HEK293 (cell line): ENCODE results near the gene TRAPPC4.
"Not testable (repeated sequence)": the region's sequence is repeated elsewhere in the genome, so short reads cannot be mapped to it uniquely, and the experiment has no call there.

Experiments
- CTCF ChIA-PET: fragments of 350-600 bp; formaldehyde crosslinking; extraction: SDS; loops from one replicate; lab custom pipeline; 2021; ENCODE audit warnings: antibody characterized with exemption; lab: Yijun Ruan, JAX
- POLR2A ChIA-PET: fragments of 300-600 bp; formaldehyde crosslinking; extraction: SDS; loops from one replicate; lab custom pipeline; 2020; ENCODE audit warnings: antibody characterized with exemption, inconsistent platforms; lab: Yijun Ruan, JAX
- H3K27ac ChIP-seq: fragments of 200-500 bp; sonication (Bioruptor generic); 2 replicates; pipeline ENCODE4 v1.5.1; 2014; ENCODE audit warnings: low read depth, low read length, control low read depth, inconsistent platforms; ENCODE audit errors: extremely low read depth
- H3K36me3 ChIP-seq, 2 experiments: fragments of 200-500 bp in 1 of 2; sonication (Bioruptor generic) in 1 of 2; 1 replicate in 1 of 2; 2 replicates in 1 of 2; pipeline ENCODE4 v1.5.1; 2014 to 2017; ENCODE audit warnings: inconsistent platforms in 2 of 2, low read length in 2 of 2; ENCODE audit not compliant: control insufficient read depth in 2 of 2, insufficient read depth in 1 of 2
- H3K4me1 ChIP-seq: fragments of 200-500 bp; sonication (Bioruptor generic); 2 replicates; pipeline ENCODE4 v1.5.1; 2014; ENCODE audit warnings: mild to moderate bottlenecking, low read length, inconsistent platforms; ENCODE audit not compliant: control insufficient read depth, insufficient read depth
- H3K4me3 ChIP-seq: 2 replicates; pipeline ENCODE4 v1.5.1; 2011; ENCODE audit warnings: low read depth, mild to moderate bottlenecking, control low read depth, low read length, moderate library complexity
- H3K9me3 ChIP-seq: fragments of 200-500 bp; sonication (Bioruptor generic); 2 replicates; pipeline ENCODE4 v1.5.1; 2014; ENCODE audit warnings: low read depth, low read length, inconsistent platforms; ENCODE audit not compliant: control insufficient read depth, insufficient read depth
- BCL11B ChIP-seq: fragments of 450-650 bp; formaldehyde crosslinking; IDR thresholded peaks from 2 replicates; pipeline ENCODE4 v1.5.1; 2016; ENCODE audit warnings: low read depth, missing biosample characterization, missing genetic modification characterization
- GLIS2 ChIP-seq: fragments of 450-650 bp; formaldehyde crosslinking; IDR thresholded peaks from 2 replicates; pipeline ENCODE4 v1.5.1; 2016; ENCODE audit warnings: missing biosample characterization, missing genetic modification characterization
- KLF8 ChIP-seq: fragments of 450-650 bp; formaldehyde crosslinking; IDR thresholded peaks from 2 replicates; pipeline ENCODE4 v1.5.1; 2016; ENCODE audit warnings: missing biosample characterization, missing genetic modification characterization
- PBX3 ChIP-seq: sonication (generic); formaldehyde crosslinking; IDR thresholded peaks from 2 replicates; pipeline ENCODE4 v1.8.1; 2022; ENCODE audit warnings: mild to moderate bottlenecking, moderate library complexity, missing genetic modification reagents
- SCRT2 ChIP-seq: fragments of 450-650 bp; formaldehyde crosslinking; IDR thresholded peaks from 2 replicates; pipeline ENCODE4 v1.5.1; 2016; ENCODE audit warnings: missing biosample characterization, missing genetic modification characterization
- SETDB1 ChIP-seq: IDR thresholded peaks from one replicate; pipeline ENCODE4 v1.6.1; 2017; ENCODE audit warnings: mild to moderate bottlenecking, low read length, moderate library complexity, mixed read lengths; ENCODE audit not compliant: insufficient read length
- SP2 ChIP-seq: fragments of 450-650 bp; formaldehyde crosslinking; IDR thresholded peaks from 2 replicates; pipeline ENCODE4 v1.5.1; 2016; ENCODE audit warnings: missing biosample characterization, missing genetic modification characterization
- WT1 ChIP-seq: fragments of 450-650 bp; formaldehyde crosslinking; IDR thresholded peaks from 2 replicates; pipeline ENCODE4 v1.5.1; 2016; ENCODE audit warnings: missing biosample characterization, missing genetic modification characterization
- ZBTB49 ChIP-seq: fragments of 450-650 bp; formaldehyde crosslinking; IDR thresholded peaks from 2 replicates; pipeline ENCODE4 v1.5.1; 2016; ENCODE audit warnings: missing biosample characterization, missing genetic modification characterization, low read depth
- ZEB2 ChIP-seq: fragments of 450-650 bp; formaldehyde crosslinking; IDR thresholded peaks from 2 replicates; pipeline ENCODE4 v1.5.1; 2016; ENCODE audit warnings: missing biosample characterization, missing genetic modification characterization
- ZNF292 ChIP-seq: fragments of 450-650 bp; formaldehyde crosslinking; IDR thresholded peaks from 2 replicates; pipeline ENCODE4 v1.5.1; 2016; ENCODE audit warnings: low read depth, missing biosample characterization, missing genetic modification characterization, borderline replicate concordance
- ZNF311 ChIP-seq: fragments of 450-650 bp; formaldehyde crosslinking; IDR thresholded peaks from 2 replicates; pipeline ENCODE4 v1.5.1; 2017; ENCODE audit warnings: missing biosample characterization, missing genetic modification characterization, borderline replicate concordance
- ZNF48 ChIP-seq: fragments of 450-650 bp; formaldehyde crosslinking; IDR thresholded peaks from 2 replicates; pipeline ENCODE4 v1.5.1; 2016; ENCODE audit warnings: missing biosample characterization, missing genetic modification characterization
- ZNF501 ChIP-seq: fragments of 450-650 bp; formaldehyde crosslinking; IDR thresholded peaks from 2 replicates; pipeline ENCODE4 v1.5.1; 2016; ENCODE audit warnings: missing biosample characterization, missing genetic modification characterization
- ZNF555 ChIP-seq: fragments of 450-650 bp; formaldehyde crosslinking; conservative IDR thresholded peaks from 2 replicates; pipeline ENCODE4 v1.5.1; 2017; ENCODE audit warnings: missing biosample characterization, mild to moderate bottlenecking, missing genetic modification characterization, inconsistent platforms
- ZNF561 ChIP-seq: fragments of 450-650 bp; IDR thresholded peaks from 2 replicates; pipeline ENCODE4 v1.5.1; 2018; ENCODE audit warnings: missing biosample characterization, missing genetic modification characterization, borderline replicate concordance
- ZXDB ChIP-seq: fragments of 450-650 bp; formaldehyde crosslinking; IDR thresholded peaks from 2 replicates; pipeline ENCODE4 v1.5.1; 2016; ENCODE audit warnings: missing biosample characterization, missing genetic modification characterization
- TF ChIP-seq, protein P1 (sequence below): fragments of 450-650 bp; formaldehyde crosslinking; IDR thresholded peaks from 2 replicates; pipeline ENCODE4 v1.5.1; 2016; ENCODE audit warnings: missing biosample characterization, missing genetic modification characterization
- TF ChIP-seq, protein P2 (sequence below): fragments of 450-650 bp; formaldehyde crosslinking; IDR thresholded peaks from 2 replicates; pipeline ENCODE4 v1.5.1; 2016; ENCODE audit warnings: missing biosample characterization, missing genetic modification characterization

Gene TRAPPC4

GRCh38 chr11:118988280-118988679 lies 30.3 kb upstream of the TRAPPC4 start (continued):
- no peak for TF ChIP-seq ZXDB (tag by site-specific recombination)

GRCh38 chr11:118991486-118992038 lies 27.0 kb upstream of the TRAPPC4 start:
- H3K9me3 ChIP-seq, H3K4me3 ChIP-seq, H3K36me3 ChIP-seq, H3K4me1 ChIP-seq, POLR2A ChIA-PET, H3K27ac ChIP-seq, CTCF ChIA-PET: not testable (repeated sequence)

- peak overlapping the region; percentile 94 for H3K4me3 ChIP-seq
- POLR2A ChIA-PET = interaction anchor here (0.6 to 1.6 kb wide), 17 partner anchors 8 to 386 kb away, joined by 3 to 15 read pairs (median 3); partner anchors contain the start of genes HINFP, HMBS, RPS25 and TRAPPC4
Measured at GRCh38 chr11:118996926-118997626, 21.5 kb upstream of the TRAPPC4 start.

GRCh38 chr11:118997627-118998387 lies 20.8 kb upstream of the TRAPPC4 start, which contains the start of gene CENATAC:
Gene CENATAC (plus strand): TSS chr11:118998138. CDS start chr11:118998198, 60 bp downstream.
- ChIA-PET POLR2A (interaction anchor here (0.6 to 1.9 kb wide), 19 partner anchors 8 to 386 kb away, joined by 3 to 15 read pairs (median 3); partner anchors contain the start of genes HINFP, HMBS, RPS25 and SLC37A4), CTCF (interaction anchor here (0.6 to 2.1 kb wide), 7 partner anchors 13 to 377 kb away, joined by 3 to 8 read pairs (median 4); partner anchors contain the start of genes RPS25 and TRAPPC4)
- Histone ChIP-seq H3K4me3 (peak within 1 kb of the TSS; percentile 94), H3K27ac (peak within 1 kb of the TSS; percentile 53; the same call in 1 of the 2 replicates), H3K9me3 (no peaks in the 10 kb centered on the region), H3K4me1 (no peaks in the 10 kb centered on the region), H3K36me3 (peaks cover 13 to 31% of the 10 kb centered on the region in 2 experiments; a peak in 2 of 3 replicates)
- TF ChIP-seq GLIS2 (tag by site-specific recombination) (peak; percentile 65; the same call in 1 of the 2 replicates), BCL11B (tag by site-specific recombination) (peak; percentile 94), ZNF555 (tag by site-specific recombination) (no peak), ZBTB49 (tag by site-specific recombination) (no peak), WT1 (tag by site-specific recombination) (peak; percentile 59; the same call in 1 of the 2 replicates), KLF8 (peak; percentile 68; the same call in 1 of the 2 replicates), ZXDB (tag by site-specific recombination) (peak; percentile 45; the same call in 1 of the 2 replicates), ZNF561 (tag by site-specific recombination) (no peak), SCRT2 (0 out of 2 replicates have a peak, but pooled peaks have one; percentile 29), SP2 (tag by site-specific recombination) (peak; percentile 82), SETDB1 (peak; percentile 45), ZEB2 (tag by site-specific recombination) (0 out of 2 replicates have a peak, but pooled peaks have one; percentile 13), PBX3 (0 out of 2 replicates have a peak, but pooled peaks have one; percentile 31), ZNF501 (tag by site-specific recombination) (peak; percentile 44; the same call in 1 of the 2 replicates)
- TF ChIP-seq, protein P1, sequence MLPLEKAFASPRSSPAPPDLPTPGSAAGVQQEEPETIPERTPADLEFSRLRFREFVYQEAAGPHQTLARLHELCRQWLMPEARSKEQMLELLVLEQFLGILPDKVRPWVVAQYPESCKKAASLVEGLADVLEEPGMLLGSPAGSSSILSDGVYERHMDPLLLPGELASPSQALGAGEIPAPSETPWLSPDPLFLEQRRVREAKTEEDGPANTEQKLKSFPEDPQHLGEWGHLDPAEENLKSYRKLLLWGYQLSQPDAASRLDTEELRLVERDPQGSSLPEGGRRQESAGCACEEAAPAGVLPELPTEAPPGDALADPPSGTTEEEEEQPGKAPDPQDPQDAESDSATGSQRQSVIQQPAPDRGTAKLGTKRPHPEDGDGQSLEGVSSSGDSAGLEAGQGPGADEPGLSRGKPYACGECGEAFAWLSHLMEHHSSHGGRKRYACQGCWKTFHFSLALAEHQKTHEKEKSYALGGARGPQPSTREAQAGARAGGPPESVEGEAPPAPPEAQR (tag by site-specific recombination) = no peak
- TF ChIP-seq, protein P2, sequence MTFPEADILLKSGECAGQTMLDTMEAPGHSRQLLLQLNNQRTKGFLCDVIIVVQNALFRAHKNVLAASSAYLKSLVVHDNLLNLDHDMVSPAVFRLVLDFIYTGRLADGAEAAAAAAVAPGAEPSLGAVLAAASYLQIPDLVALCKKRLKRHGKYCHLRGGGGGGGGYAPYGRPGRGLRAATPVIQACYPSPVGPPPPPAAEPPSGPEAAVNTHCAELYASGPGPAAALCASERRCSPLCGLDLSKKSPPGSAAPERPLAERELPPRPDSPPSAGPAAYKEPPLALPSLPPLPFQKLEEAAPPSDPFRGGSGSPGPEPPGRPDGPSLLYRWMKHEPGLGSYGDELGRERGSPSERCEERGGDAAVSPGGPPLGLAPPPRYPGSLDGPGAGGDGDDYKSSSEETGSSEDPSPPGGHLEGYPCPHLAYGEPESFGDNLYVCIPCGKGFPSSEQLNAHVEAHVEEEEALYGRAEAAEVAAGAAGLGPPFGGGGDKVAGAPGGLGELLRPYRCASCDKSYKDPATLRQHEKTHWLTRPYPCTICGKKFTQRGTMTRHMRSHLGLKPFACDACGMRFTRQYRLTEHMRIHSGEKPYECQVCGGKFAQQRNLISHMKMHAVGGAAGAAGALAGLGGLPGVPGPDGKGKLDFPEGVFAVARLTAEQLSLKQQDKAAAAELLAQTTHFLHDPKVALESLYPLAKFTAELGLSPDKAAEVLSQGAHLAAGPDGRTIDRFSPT (tag by site-specific recombination) = peak; percentile 84

More at GRCh38 chr11:118996926-118997626, 21.5 kb upstream of the TRAPPC4 start:
- no peaks in the 10 kb centered on the region for H3K4me1 ChIP-seq
- CTCF ChIA-PET = interaction anchor here (0.6 to 2.1 kb wide), 6 partner anchors 12 to 377 kb away, joined by 3 to 8 read pairs (median 4); partner anchors contain the start of genes RPS25 and TRAPPC4
- H3K27ac ChIP-seq = peak overlapping the region; percentile 53; the same call in 1 of the 2 replicates
- H3K9me3 ChIP-seq = no peaks in the 10 kb centered on the region
- H3K36me3 ChIP-seq = peaks cover 11 to 24% of the 10 kb centered on the region in 2 experiments; a peak in 2 of 3 replicates
- TF ChIP-seq ZNF561 (tag by site-specific recombination) (no peak), ZNF311 (tag by site-specific recombination) (no peak), ZNF292 (tag by site-specific recombination) (no peak), ZNF48 (tag by site-specific recombination) (no peak)
